ENCODE data around the gene KIF25.

The KIF25 gene

GRCh38 chr6:168052291-168052891, 54.9 kb downstream of the KIF25 start:
- no peak overlapping the region for H3K4me3 ChIP-seq (ENCODE audit: low read depth in 1 of 5, low read length in 5 of 5)
- no peak overlapping the region for H3K9ac ChIP-seq (ENCODE audit: low read length in 5 of 5)
- H3K36me3 ChIP-seq (ENCODE audit: control insufficient read depth in 5 of 5, insufficient read depth in 5 of 5, low read length in 5 of 5): peaks cover 0 to 2% (median 0%) of the 10 kb centered on the region in 5 donors
- H3K27ac ChIP-seq (ENCODE audit: low read depth, low read length): no peak overlapping the region
- peaks cover 0 to 4% (median 0%) of the 10 kb centered on the region in 5 donors for H3K27me3 ChIP-seq (ENCODE audit: control insufficient read depth in 5 of 5, insufficient read depth in 4 of 5, low read length in 5 of 5)
- H3K4me1 ChIP-seq (ENCODE audit: control insufficient read depth in 5 of 5, insufficient read depth in 5 of 5, low read length in 5 of 5): peaks cover 5 to 41% (median 29%) of the 10 kb centered on the region in 5 donors
- H3K9me3 ChIP-seq (ENCODE audit: control insufficient read depth in 5 of 5, low read length in 5 of 5): no peaks in the 10 kb centered on the region

GRCh38 chr6:168053086-168053956, 55.9 kb downstream of the KIF25 start:
- Histone ChIP-seq H3K4me3 (ENCODE audit: low read depth in 1 of 5, low read length in 5 of 5) (no peak overlapping the region), H3K27ac (ENCODE audit: low read depth, low read length) (no peak overlapping the region), H3K36me3 (ENCODE audit: control insufficient read depth in 5 of 5, insufficient read depth in 5 of 5, low read length in 5 of 5) (peaks cover 0 to 2% (median 0%) of the 10 kb centered on the region in 5 donors), H3K9ac (ENCODE audit: low read length in 5 of 5) (no peak overlapping the region), H3K9me3 (ENCODE audit: control insufficient read depth in 5 of 5, low read length in 5 of 5) (no peaks in the 10 kb centered on the region), H3K27me3 (ENCODE audit: control insufficient read depth in 5 of 5, insufficient read depth in 4 of 5, low read length in 5 of 5) (peaks cover 0 to 4% (median 0%) of the 10 kb centered on the region in 5 donors), H3K4me1 (ENCODE audit: control insufficient read depth in 5 of 5, insufficient read depth in 5 of 5, low read length in 5 of 5) (peaks cover 5 to 41% (median 29%) of the 10 kb centered on the region in 5 donors)

GRCh38 chr6:168053957-168054471, 56.5 kb downstream of the KIF25 start:
- Histone ChIP-seq H3K9ac (ENCODE audit: low read length in 5 of 5) (no peak overlapping the region), H3K9me3 (ENCODE audit: control insufficient read depth in 5 of 5, low read length in 5 of 5) (no peaks in the 10 kb centered on the region), H3K27me3 (ENCODE audit: control insufficient read depth in 5 of 5, insufficient read depth in 4 of 5, low read length in 5 of 5) (peaks cover 0 to 4% (median 0%) of the 10 kb centered on the region in 5 donors), H3K27ac (ENCODE audit: low read depth, low read length) (no peak overlapping the region), H3K4me3 (ENCODE audit: low read depth in 1 of 5, low read length in 5 of 5) (peak overlapping the region in 1 of 5 donors; percentile 16), H3K4me1 (ENCODE audit: control insufficient read depth in 5 of 5, insufficient read depth in 5 of 5, low read length in 5 of 5) (peaks cover 5 to 41% (median 29%) of the 10 kb centered on the region in 5 donors), H3K36me3 (ENCODE audit: control insufficient read depth in 5 of 5, insufficient read depth in 5 of 5, low read length in 5 of 5) (peaks cover 0 to 2% (median 0%) of the 10 kb centered on the region in 5 donors)

DNA sequence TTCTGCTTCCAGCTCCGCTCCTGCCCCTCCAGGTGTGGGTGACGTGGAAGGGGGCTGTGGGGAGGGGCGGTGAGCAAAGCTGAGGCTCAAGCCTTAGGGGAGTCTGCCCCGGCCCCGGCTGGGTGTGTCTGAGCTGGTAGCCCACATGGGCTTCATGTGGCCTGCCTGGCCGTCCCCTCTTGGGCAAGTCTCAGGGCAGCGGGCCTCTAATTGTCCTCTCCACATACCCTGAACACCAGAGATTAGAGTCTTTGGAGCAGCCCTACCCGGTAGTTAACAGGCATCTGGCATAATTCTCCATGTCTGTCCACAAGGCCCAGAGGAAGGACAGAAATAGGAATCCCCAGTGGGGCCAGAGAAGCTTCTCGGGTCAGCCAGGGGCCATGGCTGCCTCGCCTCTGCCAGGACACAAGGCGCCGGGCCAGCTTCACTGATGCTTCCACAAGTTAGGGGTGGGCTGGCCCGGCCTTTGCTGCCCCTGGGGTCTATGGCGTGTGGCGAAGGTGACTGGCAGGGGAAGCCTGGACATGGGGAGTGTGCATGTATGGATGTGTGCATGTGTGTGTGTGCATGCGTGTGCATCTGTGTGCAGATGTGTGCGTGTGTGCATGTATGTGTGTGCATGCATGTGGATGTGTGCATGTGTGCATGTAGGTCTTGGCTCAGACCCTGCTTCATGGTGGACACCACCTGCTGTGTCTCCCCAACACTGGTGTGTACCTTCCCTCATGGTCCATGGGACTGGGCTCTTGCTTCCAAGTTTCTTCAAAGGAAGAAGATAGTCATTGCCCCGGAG, 57.5 kb downstream of the KIF25 start:
- Histone ChIP-seq H3K36me3 (ENCODE audit: control insufficient read depth in 5 of 5, insufficient read depth in 5 of 5, low read length in 5 of 5) (peaks cover 0 to 2% (median 0%) of the 10 kb centered on the region in 5 donors), H3K4me1 (ENCODE audit: control insufficient read depth in 5 of 5, insufficient read depth in 5 of 5, low read length in 5 of 5) (peaks cover 5 to 38% (median 26%) of the 10 kb centered on the region in 5 donors), H3K9ac (ENCODE audit: low read length in 5 of 5) (peak overlapping the region in 1 of 5 donors; percentile 30), H3K27me3 (ENCODE audit: control insufficient read depth in 5 of 5, insufficient read depth in 4 of 5, low read length in 5 of 5) (peaks cover 0 to 4% (median 0%) of the 10 kb centered on the region in 5 donors), H3K4me3 (ENCODE audit: low read depth in 1 of 5, low read length in 5 of 5) (peak overlapping the region in 1 of 5 donors; percentile 40), H3K27ac (ENCODE audit: low read depth, low read length) (no peak overlapping the region), H3K9me3 (ENCODE audit: control insufficient read depth in 5 of 5, low read length in 5 of 5) (no peaks in the 10 kb centered on the region)

GRCh38 chr6:168055696-168056489, 58.4 kb downstream of the KIF25 start:
- H3K9ac ChIP-seq (ENCODE audit: low read length in 5 of 5): no peak overlapping the region
- no peak overlapping the region for H3K4me3 ChIP-seq (ENCODE audit: low read depth in 1 of 5, low read length in 5 of 5)
- peaks cover 5 to 40% (median 27%) of the 10 kb centered on the region in 5 donors for H3K4me1 ChIP-seq (ENCODE audit: control insufficient read depth in 5 of 5, insufficient read depth in 5 of 5, low read length in 5 of 5)
- peaks cover 0 to 2% (median 0%) of the 10 kb centered on the region in 5 donors for H3K36me3 ChIP-seq (ENCODE audit: control insufficient read depth in 5 of 5, insufficient read depth in 5 of 5, low read length in 5 of 5)
- H3K9me3 ChIP-seq (ENCODE audit: control insufficient read depth in 5 of 5, low read length in 5 of 5): no peaks in the 10 kb centered on the region
- H3K27me3 ChIP-seq (ENCODE audit: control insufficient read depth in 5 of 5, insufficient read depth in 4 of 5, low read length in 5 of 5): peaks cover 0 to 4% (median 0%) of the 10 kb centered on the region in 5 donors
- H3K27ac ChIP-seq (ENCODE audit: low read depth, low read length): no peak overlapping the region

DNA sequence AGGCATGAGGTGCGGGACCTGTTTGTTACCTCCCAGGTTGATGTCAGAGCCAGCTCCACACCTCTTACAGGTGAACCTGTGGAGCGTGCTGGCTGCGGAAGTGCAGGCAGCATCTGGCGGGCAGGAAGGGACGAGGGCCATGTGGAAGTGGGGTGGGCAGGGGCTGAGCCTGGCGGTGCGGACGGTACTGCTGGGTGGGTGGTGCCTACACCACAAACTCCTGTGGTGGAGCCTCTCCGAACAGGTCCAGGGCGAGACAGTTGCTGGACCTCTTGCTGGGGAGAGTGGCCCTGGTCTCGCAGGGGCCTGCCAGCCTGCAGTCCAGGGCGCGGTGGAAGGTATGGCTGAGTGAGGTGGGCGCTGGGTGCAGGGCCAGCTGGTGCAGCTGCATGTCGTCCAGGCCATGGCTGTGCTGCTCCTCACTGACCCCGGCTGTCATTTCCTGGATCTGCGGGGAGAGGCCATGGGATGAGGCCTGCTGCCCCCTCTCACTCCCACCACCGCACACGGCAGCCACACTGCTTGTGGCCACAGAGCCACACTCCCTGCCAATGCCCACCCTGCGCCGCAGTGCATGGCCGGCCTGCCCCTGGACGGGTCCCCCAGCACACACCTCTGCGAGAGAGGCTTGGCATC, 59.5 kb downstream of the KIF25 start:
- Histone ChIP-seq H3K27ac (ENCODE audit: low read depth, low read length) (no peak overlapping the region), H3K9me3 (ENCODE audit: control insufficient read depth in 5 of 5, low read length in 5 of 5) (no peaks in the 10 kb centered on the region), H3K4me1 (ENCODE audit: control insufficient read depth in 5 of 5, insufficient read depth in 5 of 5, low read length in 5 of 5) (peaks cover 5 to 39% (median 27%) of the 10 kb centered on the region in 5 donors), H3K36me3 (ENCODE audit: control insufficient read depth in 5 of 5, insufficient read depth in 5 of 5, low read length in 5 of 5) (peaks cover 0 to 2% (median 0%) of the 10 kb centered on the region in 5 donors), H3K9ac (ENCODE audit: low read length in 5 of 5) (no peak overlapping the region), H3K27me3 (ENCODE audit: control insufficient read depth in 5 of 5, insufficient read depth in 4 of 5, low read length in 5 of 5) (no peaks in the 10 kb centered on the region), H3K4me3 (ENCODE audit: low read depth in 1 of 5, low read length in 5 of 5) (no peak overlapping the region)

GRCh38 chr6:168057836-168058235, 60.4 kb downstream of the KIF25 start:
- no peak overlapping the region for H3K4me3 ChIP-seq (ENCODE audit: low read depth in 1 of 5, low read length in 5 of 5)
- peaks cover 0 to 2% (median 1%) of the 10 kb centered on the region in 5 donors for H3K36me3 ChIP-seq (ENCODE audit: control insufficient read depth in 5 of 5, insufficient read depth in 5 of 5, low read length in 5 of 5)
- H3K27me3 ChIP-seq (ENCODE audit: control insufficient read depth in 5 of 5, insufficient read depth in 4 of 5, low read length in 5 of 5): no peaks in the 10 kb centered on the region
- no peaks in the 10 kb centered on the region for H3K9me3 ChIP-seq (ENCODE audit: control insufficient read depth in 5 of 5, low read length in 5 of 5)
- H3K9ac ChIP-seq (ENCODE audit: low read length in 5 of 5): no peak overlapping the region
- H3K27ac ChIP-seq (ENCODE audit: low read depth, low read length): no peak overlapping the region
- peaks cover 5 to 39% (median 27%) of the 10 kb centered on the region in 5 donors for H3K4me1 ChIP-seq (ENCODE audit: control insufficient read depth in 5 of 5, insufficient read depth in 5 of 5, low read length in 5 of 5)

- H3K27me3 ChIP-seq (ENCODE audit: control insufficient read depth in 5 of 5, insufficient read depth in 4 of 5, low read length in 5 of 5): no peaks in the 10 kb centered on the region
- peaks cover 5 to 32% (median 24%) of the 10 kb centered on the region in 5 donors for H3K4me1 ChIP-seq (ENCODE audit: control insufficient read depth in 5 of 5, insufficient read depth in 5 of 5, low read length in 5 of 5)
- H3K9ac ChIP-seq (ENCODE audit: low read length in 5 of 5): no peak overlapping the region
- H3K27ac ChIP-seq (ENCODE audit: low read depth, low read length): no peak overlapping the region
- no peak overlapping the region for H3K4me3 ChIP-seq (ENCODE audit: low read depth in 1 of 5, low read length in 5 of 5)
- no peaks in the 10 kb centered on the region for H3K9me3 ChIP-seq (ENCODE audit: control insufficient read depth in 5 of 5, low read length in 5 of 5)
- peaks cover 0 to 2% (median 2%) of the 10 kb centered on the region in 5 donors for H3K36me3 ChIP-seq (ENCODE audit: control insufficient read depth in 5 of 5, insufficient read depth in 5 of 5, low read length in 5 of 5)
Observed at GRCh38 chr6:168058691-168059551, 61.5 kb downstream of the KIF25 start.
